ENCODE data around the gene PRKCA. TPM values are rescaled to one million over a fixed set of nuclear protein-coding genes. Genes with fewer than 3 reads are reported as not detected.

The PRKCA gene
- total RNA-seq, 3 donors from 2014 or later: 5.1 to 10.5 (median 6.6) TPM

DNA sequence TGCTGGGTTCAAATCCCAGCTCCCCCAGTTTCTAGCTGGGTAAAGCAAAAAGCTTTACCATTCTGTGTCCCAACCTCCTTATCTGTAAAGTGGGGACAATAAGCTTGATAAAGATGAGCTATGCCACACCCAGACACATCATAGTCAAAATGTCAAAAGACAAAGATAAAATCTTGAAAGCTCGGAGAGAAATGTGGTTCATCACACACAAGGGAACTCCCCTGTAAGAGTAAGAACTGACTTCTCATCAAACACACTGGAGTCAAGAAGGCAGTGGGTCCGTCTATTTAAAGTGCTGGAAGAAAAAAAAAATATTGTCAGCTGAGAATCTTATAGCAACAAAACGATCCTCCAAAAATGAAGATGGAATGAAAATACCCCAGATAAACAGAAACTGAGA, 557.8 kb downstream of the PRKCA start:
- Histone ChIP-seq H3K36me3 (no peaks in the 10 kb centered on the region), H3K9me3 (peaks cover 0 to 7% of the 10 kb centered on the region in 2 donors), H3K27me3 (no peaks in the 10 kb centered on the region), H3K27ac (no peak overlapping the region), H3K4me3 (no peak overlapping the region), H3K4me1 (no peaks in the 10 kb centered on the region)
- intact Hi-C loops (cut with DNase I; ENCODE audit: low total_unique reads): no loop called here
- TF ChIP-seq, protein P1, sequence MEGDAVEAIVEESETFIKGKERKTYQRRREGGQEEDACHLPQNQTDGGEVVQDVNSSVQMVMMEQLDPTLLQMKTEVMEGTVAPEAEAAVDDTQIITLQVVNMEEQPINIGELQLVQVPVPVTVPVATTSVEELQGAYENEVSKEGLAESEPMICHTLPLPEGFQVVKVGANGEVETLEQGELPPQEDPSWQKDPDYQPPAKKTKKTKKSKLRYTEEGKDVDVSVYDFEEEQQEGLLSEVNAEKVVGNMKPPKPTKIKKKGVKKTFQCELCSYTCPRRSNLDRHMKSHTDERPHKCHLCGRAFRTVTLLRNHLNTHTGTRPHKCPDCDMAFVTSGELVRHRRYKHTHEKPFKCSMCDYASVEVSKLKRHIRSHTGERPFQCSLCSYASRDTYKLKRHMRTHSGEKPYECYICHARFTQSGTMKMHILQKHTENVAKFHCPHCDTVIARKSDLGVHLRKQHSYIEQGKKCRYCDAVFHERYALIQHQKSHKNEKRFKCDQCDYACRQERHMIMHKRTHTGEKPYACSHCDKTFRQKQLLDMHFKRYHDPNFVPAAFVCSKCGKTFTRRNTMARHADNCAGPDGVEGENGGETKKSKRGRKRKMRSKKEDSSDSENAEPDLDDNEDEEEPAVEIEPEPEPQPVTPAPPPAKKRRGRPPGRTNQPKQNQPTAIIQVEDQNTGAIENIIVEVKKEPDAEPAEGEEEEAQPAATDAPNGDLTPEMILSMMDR (IDR thresholded peaks at IDR 0.05): no peak
- TF ChIP-seq POLR2A (IDR thresholded peaks at IDR 0.05) (no peak), POLR2AphosphoS5 (IDR thresholded peaks at IDR 0.05) (no peak)
- DNase-seq (ENCODE audit: low spot score in 2 of 2): no peak

Other genes with a start within 250 kb of the PRKCA start
- gene CEP112, start 110.5 kb upstream of the PRKCA start, total RNA-seq: 10 to 100 TPM; 12.9 to 27.2 (median 18.0) TPM
- gene APOH, start 73.2 kb upstream of the PRKCA start, total RNA-seq: not detected